Left renal cortex interstitium (tissue), 4 donors: Measurements from ENCODE around the gene KAZN. TPM values are rescaled to one million over a fixed set of nuclear protein-coding genes. Genes with fewer than 3 reads are reported as not detected.

ENCODE experiments used
- DNase-seq, 4 donors: peaks; one replicate each; pipeline ENCODE4 v3.0.0-alpha.2; 2013; ENCODE audit warnings: low read depth in 4 of 4, low spot score in 2 of 4, missing footprints in 1 of 4
- polyA plus RNA-seq, 4 donors: library from polyadenylated mRNA; unstranded; fragments of 120-200 nt; gene quantifications; one replicate each; pipeline ENCODE4 v1.2.1, GENCODE V29; 2013; ENCODE audit not compliant: insufficient read length in 4 of 4

Gene KAZN
- polyA plus RNA-seq, 4 donors: 33.0 to 47.4 (median 37.7) TPM

DNA sequence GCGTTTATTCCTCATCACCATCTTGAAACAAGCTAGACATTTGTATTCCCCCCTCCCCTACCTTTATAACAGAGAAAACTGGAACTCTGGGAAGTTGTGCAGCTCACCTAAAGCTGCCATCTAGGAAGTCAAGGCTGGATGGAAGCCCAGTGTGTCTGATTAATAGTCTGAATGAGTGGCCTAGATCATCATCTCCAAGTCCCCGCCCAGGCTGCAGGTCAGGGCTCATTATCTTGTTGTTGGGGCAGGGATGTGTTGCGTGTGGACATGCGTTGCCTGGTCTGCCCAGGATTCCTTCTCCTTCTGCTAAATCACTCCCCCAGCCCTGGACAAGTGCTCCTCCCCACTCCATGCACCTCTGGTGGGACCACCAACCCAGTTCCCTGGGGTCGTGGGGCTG, 14.7 kb upstream of the KAZN start:
- no peak for DNase-seq

DNA sequence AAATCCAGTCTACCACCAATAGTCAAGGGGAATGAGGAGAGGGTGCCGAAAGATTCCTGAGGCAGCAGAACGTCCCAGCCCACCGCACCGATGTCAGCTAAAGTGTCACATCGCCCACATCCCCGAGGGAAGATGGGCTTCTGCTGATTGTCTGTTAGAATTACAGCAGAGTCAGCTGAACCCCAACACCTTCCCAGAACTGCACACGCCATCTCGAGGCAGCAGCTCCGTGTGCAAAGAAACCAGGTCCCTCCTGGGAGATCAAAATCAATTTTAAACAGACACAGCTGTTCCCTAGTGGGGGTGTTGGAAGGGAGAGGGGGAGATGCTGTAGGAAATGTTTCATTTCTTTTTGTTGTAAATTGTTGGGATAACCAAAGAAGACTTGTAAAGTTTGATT, 12.8 kb upstream of the KAZN start:
- DNase-seq: no peak

DNA sequence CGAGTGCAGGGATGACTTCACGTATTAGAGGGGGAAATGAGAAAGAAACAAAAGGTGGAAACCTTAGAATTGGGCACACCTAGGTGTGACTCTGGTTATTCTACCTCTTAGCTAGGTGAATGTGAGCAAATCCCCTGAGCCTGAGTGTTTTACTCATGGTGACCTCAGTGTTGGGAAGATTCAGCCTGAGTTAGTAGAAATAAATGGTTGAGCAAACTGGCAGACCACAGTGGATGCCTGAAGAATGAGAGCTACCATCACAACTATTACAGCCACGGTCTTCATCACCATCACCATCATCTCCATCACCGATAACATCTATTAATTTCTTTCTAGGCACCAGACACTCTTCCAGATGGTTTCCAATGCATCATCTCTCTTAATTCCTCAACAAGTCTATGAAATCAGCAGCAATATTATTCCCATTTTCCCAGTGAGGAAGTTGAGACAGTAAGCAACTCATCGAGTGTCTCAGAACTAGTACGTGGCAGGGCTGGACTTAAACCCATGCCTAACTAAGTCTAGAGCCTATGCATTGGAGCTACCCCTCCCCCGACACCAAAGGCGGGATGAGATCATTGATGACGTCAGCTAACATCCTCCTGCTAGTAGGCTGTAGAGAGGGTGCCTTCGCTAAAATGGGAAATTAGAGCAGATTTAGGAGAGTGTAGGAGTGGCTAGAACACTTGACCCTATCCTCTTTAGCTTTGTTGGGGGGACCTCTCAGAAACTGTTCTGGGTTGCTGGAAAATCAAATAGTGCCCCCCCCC, 7.9 kb upstream of the KAZN start:
- DNase-seq: no peak

DNA sequence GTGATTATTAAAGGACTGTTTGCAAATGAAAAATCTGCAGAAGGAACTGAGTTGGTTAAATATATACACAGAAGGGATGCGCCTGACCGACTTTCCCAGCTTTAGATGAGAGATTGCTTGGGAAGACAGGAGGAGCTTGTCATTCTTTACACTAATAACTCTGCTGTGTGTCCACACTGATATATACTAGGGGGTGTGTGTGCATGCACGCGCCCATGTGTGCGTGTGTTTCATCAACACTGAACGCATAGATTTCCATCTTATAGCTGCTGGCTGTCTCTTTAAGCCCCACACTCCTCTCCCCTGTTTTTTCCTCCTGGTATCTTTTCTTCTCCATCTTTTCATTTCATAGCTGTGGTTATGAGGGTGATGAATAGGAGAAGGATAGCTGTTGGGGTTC, 6.9 kb upstream of the KAZN start:
- no peak for DNase-seq

DNA sequence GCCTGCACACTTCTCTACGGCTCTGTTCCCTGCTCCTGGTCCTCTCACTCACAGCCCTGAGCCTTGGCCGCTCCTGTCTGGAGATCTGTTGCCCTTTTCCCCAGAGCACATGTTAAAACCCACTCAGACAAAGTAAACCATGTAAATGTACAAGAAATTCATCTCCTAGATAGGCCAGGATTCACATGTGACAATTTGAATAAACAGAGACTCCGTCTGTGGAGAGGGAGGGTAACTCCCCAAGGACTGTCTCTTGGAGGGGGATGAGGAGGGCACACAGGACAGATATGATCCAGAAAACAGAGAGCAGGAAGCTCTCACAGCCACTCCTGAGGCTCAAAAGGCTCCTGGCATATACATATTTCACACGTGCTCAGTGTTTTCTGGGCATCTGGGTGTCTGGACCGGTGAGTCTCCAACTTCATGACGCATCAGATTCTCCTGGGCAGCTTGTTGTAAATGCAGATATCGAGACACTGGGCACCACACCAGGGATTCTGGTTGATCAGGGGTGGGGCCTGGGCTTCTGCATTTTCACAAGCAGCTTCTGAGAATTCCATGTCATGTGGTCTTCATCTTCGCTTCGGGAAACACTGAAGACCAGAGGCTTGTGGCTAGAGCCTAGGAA, 6.4 kb upstream of the KAZN start:
- no peak for DNase-seq

DNA sequence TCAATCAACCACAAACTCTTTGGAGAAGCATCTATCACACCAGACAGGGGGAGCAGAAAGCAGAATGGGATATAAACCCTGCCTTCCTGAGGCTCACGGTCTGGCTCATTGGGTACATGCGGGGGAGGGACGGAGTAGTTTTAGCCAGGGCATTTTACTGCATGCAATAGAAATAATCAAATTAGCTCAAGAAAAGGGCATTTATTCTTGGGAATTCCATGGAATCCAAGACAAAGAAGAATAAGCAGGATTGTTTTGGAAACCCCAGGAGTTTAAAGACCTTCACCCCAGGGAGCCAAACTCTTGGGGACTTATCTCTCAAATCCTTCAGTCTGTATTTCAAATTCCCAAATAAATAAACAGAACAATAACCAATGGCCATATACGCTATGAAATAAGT, 5.2 kb upstream of the KAZN start:
- DNase-seq: no peak

DNA sequence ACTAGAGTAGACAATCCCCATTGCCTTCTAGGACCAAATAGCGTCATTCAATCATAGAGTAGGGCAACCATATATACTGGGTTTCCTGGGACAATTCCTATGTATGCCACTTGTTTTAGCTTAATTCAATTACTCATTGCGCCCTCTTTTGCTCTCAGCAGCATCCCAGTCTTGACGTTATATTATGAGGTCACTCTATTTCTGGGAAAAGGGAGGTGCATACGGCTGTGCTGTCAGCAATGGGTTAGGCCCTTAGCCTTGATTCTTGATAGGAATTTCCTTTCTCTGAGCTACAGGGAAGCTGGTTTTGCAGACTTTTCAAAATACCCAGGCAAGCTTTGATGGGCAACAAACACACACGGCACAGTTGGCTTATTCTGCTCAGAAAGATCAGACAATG, 4.4 kb upstream of the KAZN start:
- no peak for DNase-seq

DNA sequence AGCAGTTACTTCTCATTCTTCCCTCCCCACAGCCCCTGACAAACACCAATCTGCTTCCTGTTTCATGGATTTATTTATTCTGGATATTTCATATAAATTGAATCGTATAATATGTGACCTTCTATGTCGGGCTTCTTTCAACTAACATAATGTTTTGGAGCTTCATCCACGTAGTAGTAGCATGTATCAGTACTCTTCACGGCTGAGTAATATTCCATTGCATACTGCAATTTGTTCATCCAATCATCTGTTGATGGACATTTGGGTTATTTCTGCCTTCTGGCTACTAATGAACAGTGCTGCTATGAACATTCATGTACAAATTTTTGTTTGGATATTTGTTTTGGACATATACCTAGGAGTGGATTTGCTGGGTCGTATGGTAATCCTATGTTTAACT, 1.9 kb upstream of the KAZN start:
- no peak for DNase-seq

DNA sequence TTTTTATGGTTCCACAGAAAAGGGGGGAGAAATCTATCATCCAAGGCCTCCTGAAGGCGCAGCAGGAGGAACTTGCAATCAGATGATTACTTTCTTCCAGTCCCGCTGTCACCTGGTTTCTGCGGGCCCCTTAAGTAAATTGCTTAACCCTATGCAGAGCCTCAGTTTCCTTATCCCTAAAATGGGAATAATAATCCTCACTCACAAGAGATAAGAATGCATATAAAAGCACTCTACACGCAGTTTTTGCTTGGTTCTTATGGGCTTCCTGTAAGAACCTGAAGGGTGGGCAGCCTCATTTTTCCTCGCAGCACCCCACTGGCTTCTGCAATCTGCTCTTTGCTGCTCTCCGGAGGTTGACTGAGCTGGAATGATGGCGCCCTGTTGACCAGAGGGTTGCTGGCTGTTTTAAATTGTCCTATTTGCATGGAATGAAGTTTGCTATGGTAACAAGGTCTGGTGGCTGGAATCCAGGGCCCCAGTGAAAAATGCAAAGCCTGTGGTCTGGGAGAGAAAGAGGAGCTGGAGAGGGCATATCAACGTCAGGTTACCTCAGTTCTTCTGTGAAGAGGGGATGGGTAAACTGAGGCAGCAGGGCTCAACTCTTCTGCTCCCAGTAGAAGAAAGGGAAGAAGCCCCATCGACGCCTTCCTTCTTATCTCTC, 1.0 kb upstream of the KAZN start:
- DNase-seq: peak in 1 of 4 donors; percentile 48

DNA sequence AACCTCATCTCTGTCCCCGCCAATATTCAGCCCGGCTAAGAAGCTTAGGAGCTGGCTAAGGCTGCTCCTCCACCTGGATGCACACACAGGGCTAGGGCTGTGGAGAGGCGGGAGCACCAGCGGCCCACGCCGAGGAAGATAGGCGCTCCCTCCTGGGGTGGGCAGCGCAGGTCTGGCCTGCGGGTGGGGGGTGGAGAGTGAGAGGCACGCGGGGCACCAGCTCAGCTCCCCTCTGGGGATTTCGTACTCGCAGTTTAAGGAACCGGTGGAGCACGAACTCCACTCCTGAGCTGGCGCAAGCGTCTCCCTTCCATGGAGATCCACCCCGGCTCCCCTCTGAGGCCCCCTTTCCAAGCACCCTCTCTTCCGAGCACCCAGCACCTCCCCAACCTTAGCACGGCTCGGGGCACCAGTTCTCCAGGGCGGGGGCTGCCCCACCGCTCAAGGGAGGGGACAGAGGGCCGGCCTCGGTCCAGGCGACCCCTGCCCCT, 433 bp upstream of the KAZN start:
- peak in 1 of 4 donors; percentile 55 for DNase-seq

DNA sequence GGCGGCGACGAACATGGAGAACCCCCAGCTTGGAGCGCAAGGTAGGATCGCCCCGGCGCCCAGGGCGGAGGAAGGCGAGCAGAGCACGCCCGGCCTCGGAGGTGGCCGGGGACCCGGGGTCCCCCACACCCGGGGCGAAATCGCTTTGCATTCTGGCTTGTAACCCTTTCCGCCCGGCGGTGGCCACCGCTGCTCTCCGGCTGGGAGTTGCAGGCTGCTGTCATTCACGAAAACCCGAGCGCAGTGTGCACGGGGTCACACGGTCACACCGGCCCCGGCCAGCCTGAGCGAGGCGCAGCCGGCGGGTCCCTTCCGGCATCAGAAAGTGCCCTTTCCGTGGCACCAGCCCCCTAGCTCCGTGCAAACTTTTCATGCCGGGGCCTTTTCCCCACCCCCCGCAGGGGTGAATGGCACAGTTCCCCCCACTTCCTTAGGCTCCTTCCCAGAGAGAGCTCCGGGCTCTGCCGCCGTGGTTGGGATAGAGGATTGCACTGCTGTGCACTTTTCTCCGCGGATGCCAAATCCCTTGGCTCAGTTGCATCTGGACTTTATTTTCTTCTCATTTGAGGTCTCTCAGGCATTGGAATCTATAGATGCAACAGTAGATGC, 802 bp downstream of the KAZN start:
- DNase-seq: no peak

DNA sequence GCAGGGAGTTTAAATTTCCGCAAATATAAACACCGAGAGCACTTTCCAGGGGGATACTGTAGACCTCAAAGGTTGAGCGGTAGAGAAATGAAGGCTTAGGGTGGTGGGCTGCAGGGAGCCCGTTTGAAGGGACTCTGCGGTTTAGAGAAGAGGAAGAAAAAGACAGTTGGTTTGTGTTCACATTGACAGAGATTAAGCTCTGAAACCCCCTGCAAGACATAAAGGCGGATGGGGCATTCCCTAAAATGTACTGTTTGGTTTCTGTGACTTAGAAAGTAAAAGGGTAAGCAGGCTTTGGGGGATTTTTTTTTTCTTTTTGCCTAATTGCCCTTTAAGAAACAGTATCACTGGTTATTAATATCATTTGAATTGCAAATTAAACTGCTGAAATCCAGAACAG, 1.3 kb downstream of the KAZN start:
- no peak for DNase-seq

DNA sequence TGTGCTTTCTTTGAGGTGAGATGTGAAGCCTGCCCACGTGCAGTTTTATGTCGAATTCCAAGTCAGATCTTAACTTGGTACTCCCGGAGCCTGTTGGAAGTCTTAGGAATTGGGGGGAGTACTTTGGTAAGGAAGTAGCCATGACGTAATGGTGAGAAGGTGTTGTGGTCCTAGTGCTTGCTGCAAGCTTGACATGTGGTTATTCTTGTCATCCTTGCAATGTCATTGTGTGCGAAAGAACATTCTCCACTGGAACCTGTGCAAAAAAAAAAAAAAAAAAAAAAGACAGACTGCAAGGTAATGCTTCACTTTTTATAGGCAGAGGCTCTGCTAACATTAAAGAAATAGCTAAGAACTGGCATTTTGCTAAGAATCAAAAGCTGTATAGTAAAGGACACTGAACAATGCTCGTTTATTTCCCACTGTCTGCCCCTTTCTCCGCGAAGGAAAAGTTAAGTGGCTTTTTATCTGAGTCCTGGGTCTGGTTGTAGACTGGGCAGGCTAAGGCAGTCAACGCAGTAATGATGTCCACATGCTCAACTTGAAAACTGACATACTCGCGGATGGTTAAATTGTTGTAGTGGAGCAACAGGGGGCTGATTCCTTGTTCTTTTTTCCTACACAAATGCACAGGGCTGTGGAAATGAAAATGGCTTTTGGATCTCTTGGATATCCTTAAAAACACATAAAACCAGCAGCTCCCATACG, 2.1 kb downstream of the KAZN start:
- DNase-seq: no peak

DNA sequence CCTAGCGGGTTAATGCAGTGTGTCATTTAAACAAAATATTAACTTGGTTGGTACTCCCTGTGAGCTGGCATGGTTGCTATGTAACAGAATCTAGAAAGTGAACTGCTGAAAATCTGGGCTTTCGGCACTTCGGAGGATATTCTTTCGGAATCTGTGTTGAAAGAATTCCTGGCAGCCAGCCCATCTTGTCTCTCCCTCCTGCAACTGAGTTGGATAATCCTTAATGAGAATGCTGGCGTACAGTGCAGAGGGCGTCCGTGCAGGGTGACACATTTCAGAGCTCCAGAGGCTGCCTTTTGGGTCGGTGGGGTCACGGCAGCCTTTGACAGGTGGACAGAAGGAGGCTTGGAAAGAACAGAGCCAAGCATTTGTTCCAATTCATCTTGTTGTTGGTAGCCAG, 3.7 kb downstream of the KAZN start:
- DNase-seq: no peak

DNA sequence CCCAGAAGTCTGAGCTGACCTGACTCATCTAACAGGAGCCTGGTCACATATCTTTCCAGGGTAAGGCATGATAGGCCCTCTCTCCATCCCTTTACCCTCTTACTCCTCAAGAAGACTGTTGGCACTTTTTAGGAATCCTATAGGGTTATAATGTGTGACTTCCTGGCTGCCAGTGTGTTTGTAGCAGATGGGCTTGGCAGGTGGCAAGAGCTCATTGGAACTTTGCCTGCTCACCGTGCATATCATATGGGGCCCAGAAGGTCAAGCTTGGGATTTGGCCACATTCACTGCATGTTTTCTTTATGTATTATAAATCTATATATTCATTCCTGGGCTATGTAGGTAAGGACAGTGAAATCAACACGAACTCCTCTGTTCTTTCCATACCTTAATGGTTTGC, 5.2 kb downstream of the KAZN start:
- no peak for DNase-seq

DNA sequence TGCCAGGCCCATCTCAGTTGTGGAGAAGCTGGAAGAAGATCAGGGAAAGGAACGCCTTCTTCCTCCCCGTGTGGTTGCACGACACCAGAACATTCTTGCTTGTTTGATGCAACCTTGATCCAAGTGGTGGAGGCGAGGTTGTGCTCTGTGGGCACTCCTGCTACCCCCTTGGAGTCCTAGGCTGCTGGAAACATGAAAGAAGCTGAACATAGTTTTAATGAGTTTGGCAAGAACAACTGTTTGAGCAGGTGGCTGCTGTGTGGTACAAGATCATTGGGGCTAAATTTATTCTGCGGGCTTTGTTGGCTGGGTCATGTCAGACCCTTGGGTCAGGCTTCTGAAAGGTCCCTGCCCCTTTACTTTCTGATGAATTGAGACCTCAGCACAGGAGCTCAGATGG, 5.9 kb downstream of the KAZN start:
- no peak for DNase-seq

DNA sequence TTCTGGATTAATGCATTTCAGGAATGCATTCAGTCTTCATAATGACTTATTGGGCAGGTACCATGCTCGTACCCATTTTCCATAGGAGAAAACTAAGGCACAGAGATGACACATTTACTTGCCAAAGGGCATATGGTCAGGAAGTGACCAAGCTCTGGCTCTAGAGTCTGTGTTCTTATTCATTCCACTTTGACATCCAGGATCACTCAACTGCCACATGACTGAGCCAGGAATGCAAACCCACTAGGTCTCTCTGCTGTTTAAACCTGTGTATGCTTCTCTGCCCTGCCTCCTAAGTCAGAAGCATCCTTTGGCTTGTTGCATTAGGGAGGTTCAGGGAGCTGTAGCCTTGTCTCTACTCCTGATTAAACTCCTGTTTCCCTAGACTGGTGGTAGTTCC, 7.5 kb downstream of the KAZN start:
- DNase-seq: no peak

DNA sequence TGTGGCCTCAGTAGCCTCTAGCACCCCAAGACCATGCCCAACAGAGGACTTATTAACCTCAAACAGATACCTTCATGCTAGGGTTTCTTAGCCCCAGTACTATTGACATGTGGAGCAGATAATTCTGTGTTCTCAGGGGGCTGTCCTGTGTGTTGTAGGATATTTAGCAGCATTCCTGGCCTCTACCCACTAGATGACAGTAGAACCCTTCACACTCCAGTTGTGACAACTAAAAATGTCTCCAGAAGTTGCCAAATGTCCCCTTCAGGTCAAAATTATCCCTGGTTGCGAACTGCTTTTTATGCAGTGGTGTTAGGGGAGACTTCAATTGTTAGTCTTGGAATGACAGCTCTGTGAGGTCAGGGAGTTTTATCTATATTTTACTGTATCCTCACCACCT, 8.1 kb downstream of the KAZN start:
- no peak for DNase-seq

DNA sequence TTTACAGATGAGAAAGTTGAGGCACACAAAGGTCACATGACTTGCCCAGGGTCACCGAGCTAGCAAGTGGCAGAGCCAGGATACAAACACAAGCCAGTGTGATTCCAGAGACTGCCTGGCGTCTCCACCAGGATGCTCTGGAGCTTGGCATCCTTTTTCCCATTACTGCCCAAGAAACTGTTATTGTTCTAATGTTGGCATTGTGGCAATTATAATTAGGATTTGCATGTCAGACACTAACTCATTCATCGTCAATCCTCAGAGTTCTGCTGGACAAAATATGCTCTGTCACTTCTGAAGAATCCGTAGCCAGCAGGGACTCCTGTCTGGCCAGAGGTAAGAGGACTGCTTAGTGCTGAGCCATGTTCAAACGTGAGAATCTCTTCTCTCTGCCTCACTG, 8.8 kb downstream of the KAZN start:
- no peak for DNase-seq

DNA sequence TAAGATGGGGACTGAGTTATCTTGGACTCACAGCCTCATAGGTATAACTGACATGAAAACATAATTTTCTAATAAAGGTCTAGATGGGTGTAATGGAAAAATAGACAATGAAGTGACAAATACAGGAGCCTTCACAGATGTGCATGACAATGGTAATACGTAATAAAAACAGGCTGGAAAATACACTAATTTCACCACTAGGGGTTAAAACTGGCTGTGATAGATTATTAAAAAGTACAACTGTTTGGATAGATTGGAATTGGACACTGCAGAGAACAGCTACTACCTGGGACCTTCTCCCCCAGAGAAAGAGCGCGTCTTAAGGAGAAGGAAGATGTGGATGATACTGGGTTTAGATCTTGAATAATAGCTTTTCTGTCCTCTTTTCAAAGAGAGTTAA, 9.8 kb downstream of the KAZN start:
- DNase-seq: no peak

DNA sequence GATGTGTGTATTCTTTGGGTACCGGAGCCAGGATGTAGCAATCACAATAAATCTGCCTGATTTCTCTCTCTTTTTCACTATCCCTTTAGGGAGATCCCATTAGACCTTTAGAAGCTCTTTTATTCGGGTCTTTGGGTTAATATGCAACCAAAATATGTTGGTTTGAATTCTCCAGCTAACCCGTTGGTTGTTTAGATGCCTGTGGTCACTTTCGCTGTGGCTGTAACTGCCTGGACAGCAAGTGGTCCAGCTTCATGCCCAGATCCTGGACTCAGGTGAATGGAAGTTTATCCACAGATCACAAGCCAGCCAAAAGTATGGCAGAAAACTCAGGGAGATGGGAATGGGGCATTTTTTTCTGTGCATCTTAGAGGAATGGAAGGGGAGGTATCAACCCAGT, 12.3 kb downstream of the KAZN start:
- no peak for DNase-seq
